ENCODE measurements around the gene GGPS1. TPM values are rescaled to one million over a fixed set of nuclear protein-coding genes. Genes with fewer than 3 reads are reported as not detected.

GGPS1 gene
- total and polyA plus RNA-seq, 4 donors: 18.9 to 29.0 (median 24.4) TPM

GRCh38 chr1:235315173-235315572 lies 13.2 kb upstream of the GGPS1 start:
- Histone ChIP-seq H3K27me3 (ENCODE audit: control insufficient read depth in 1 of 2, insufficient read depth in 2 of 2, low read length in 1 of 2) (no peaks in the 10 kb centered on the region), H3K9me3 (ENCODE audit: control insufficient read depth, low read length) (no peaks in the 10 kb centered on the region), H3K36me3 (ENCODE audit: control insufficient read depth in 1 of 2, insufficient read depth in 2 of 2, low read length in 1 of 2) (no peaks in the 10 kb centered on the region), H3K27ac (ENCODE audit: low read depth in 1 of 2, low read length in 2 of 2) (no peak overlapping the region), H3K4me1 (ENCODE audit: control insufficient read depth in 1 of 2, insufficient read depth in 2 of 2, low read length in 2 of 2) (peaks cover 0 to 3% of the 10 kb centered on the region in 2 donors), H3K4me3 (ENCODE audit: low read length in 2 of 2) (no peak overlapping the region)
- 93 to 96% methylated on average over 5 of the region's 5 CpGs for WGBS, 2 donors
- DNase-seq (no peak), ATAC-seq (ENCODE audit: low FRiP score) (no peak)
- intact Hi-C loops (cut with DNase I): no loop called here

- H3K36me3 ChIP-seq (ENCODE audit: control insufficient read depth in 1 of 2, insufficient read depth in 2 of 2, low read length in 1 of 2): no peaks in the 10 kb centered on the region
- peaks cover 0 to 5% of the 10 kb centered on the region in 2 donors for H3K4me1 ChIP-seq (ENCODE audit: control insufficient read depth in 1 of 2, insufficient read depth in 2 of 2, low read length in 2 of 2)
- WGBS, 2 donors: 95 to 96% methylated on average over 4 of the region's 4 CpGs
- ATAC-seq (ENCODE audit: low FRiP score) (no peak), DNase-seq (no peak)
- no peaks in the 10 kb centered on the region for H3K9me3 ChIP-seq (ENCODE audit: control insufficient read depth, low read length)
- H3K4me3 ChIP-seq (ENCODE audit: low read length in 2 of 2): no peak overlapping the region
- H3K27ac ChIP-seq (ENCODE audit: low read depth in 1 of 2, low read length in 2 of 2): no peak overlapping the region
- no peaks in the 10 kb centered on the region for H3K27me3 ChIP-seq (ENCODE audit: control insufficient read depth in 1 of 2, insufficient read depth in 2 of 2, low read length in 1 of 2)
- intact Hi-C loops (cut with DNase I): no loop called here
Measured at GRCh38 chr1:235315735-235316134, 12.6 kb upstream of the GGPS1 start.

GRCh38 chr1:235317168-235317567 lies 11.2 kb upstream of the GGPS1 start:
- H3K9me3 ChIP-seq (ENCODE audit: control insufficient read depth, low read length): no peaks in the 10 kb centered on the region
- WGBS, 2 donors: 16 to 26% methylated on average over 1 of the region's 1 CpG
- H3K4me1 ChIP-seq (ENCODE audit: control insufficient read depth in 1 of 2, insufficient read depth in 2 of 2, low read length in 2 of 2): peaks cover 0 to 5% of the 10 kb centered on the region in 2 donors
- DNase-seq (no peak), ATAC-seq (ENCODE audit: low FRiP score) (no peak)
- H3K27ac ChIP-seq (ENCODE audit: low read depth in 1 of 2, low read length in 2 of 2): no peak overlapping the region
- intact Hi-C loops (cut with DNase I): no loop called here
- H3K27me3 ChIP-seq (ENCODE audit: control insufficient read depth in 1 of 2, insufficient read depth in 2 of 2, low read length in 1 of 2): no peaks in the 10 kb centered on the region
- no peaks in the 10 kb centered on the region for H3K36me3 ChIP-seq (ENCODE audit: control insufficient read depth in 1 of 2, insufficient read depth in 2 of 2, low read length in 1 of 2)
- H3K4me3 ChIP-seq (ENCODE audit: low read length in 2 of 2): no peak overlapping the region

GRCh38 chr1:235319255-235319654 lies 9.1 kb upstream of the GGPS1 start:
- ATAC-seq (ENCODE audit: low FRiP score) (no peak), DNase-seq (no peak)
- Histone ChIP-seq H3K36me3 (ENCODE audit: control insufficient read depth in 1 of 2, insufficient read depth in 2 of 2, low read length in 1 of 2) (no peaks in the 10 kb centered on the region), H3K9me3 (ENCODE audit: control insufficient read depth, low read length) (no peaks in the 10 kb centered on the region), H3K27ac (ENCODE audit: low read depth in 1 of 2, low read length in 2 of 2) (no peak overlapping the region), H3K4me1 (ENCODE audit: control insufficient read depth in 1 of 2, insufficient read depth in 2 of 2, low read length in 2 of 2) (peaks cover 0 to 5% of the 10 kb centered on the region in 2 donors), H3K27me3 (ENCODE audit: control insufficient read depth in 1 of 2, insufficient read depth in 2 of 2, low read length in 1 of 2) (no peaks in the 10 kb centered on the region), H3K4me3 (ENCODE audit: low read length in 2 of 2) (no peak overlapping the region)
- intact Hi-C loops (cut with DNase I): no loop called here
- 93 to 96% methylated on average over 2 of the region's 2 CpGs for WGBS, 2 donors

DNA sequence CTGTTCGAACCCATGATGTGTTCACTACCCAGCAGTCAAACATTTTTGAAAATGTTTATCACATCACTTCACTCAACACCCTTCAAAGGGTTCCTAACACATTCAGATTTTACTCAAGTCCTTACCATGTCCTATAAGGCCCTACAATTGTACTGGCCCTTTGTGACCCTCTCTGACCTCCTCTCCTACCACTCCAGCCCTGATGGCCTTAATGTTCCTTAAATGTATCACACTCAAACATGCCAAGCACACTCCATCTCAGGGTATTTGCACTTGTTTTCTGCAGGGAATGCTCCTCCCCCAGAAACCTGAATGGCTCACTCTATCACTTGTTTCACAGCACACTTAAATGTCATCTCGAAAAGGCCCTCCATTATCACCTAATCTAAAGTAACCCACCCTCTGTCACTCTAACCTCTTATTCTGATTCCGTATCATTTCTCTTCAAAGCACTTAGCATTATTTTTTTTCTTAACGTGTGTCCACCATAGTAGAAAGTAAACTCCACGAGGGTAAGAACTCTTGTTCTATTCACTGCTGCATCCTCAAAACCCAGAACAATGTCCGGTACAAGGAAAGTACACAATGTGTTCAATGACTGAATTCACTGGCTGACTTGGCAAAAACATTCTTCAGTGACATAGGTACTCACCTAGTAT lies 7.7 kb upstream of the GGPS1 start:
- H3K27ac ChIP-seq (ENCODE audit: low read depth in 1 of 2, low read length in 2 of 2): no peak overlapping the region
- no peaks in the 10 kb centered on the region for H3K27me3 ChIP-seq (ENCODE audit: control insufficient read depth in 1 of 2, insufficient read depth in 2 of 2, low read length in 1 of 2)
- H3K4me3 ChIP-seq (ENCODE audit: low read length in 2 of 2): no peak overlapping the region
- H3K9me3 ChIP-seq (ENCODE audit: control insufficient read depth, low read length): no peaks in the 10 kb centered on the region
- intact Hi-C loops (cut with DNase I): loop anchor here in 1 of 2 donors (10.0 kb wide), 1 partner anchor 184 kb away; the partner anchor contains the start of gene B3GALNT2
- ATAC-seq (ENCODE audit: low FRiP score) (no peak), DNase-seq (no peak)
- H3K36me3 ChIP-seq (ENCODE audit: control insufficient read depth in 1 of 2, insufficient read depth in 2 of 2, low read length in 1 of 2): no peaks in the 10 kb centered on the region
- peaks cover 0 to 5% of the 10 kb centered on the region in 2 donors for H3K4me1 ChIP-seq (ENCODE audit: control insufficient read depth in 1 of 2, insufficient read depth in 2 of 2, low read length in 2 of 2)
- WGBS, 2 donors: 79 to 84% methylated on average over 6 of the region's 6 CpGs

GRCh38 chr1:235324296-235324695 lies 4.1 kb upstream of the GGPS1 start:
- DNase-seq: no peak
- peaks cover 0 to 2% of the 10 kb centered on the region in 2 donors for H3K4me1 ChIP-seq (ENCODE audit: control insufficient read depth in 1 of 2, insufficient read depth in 2 of 2, low read length in 2 of 2)
- no peak for ATAC-seq (ENCODE audit: low FRiP score)
- no peak overlapping the region for H3K4me3 ChIP-seq (ENCODE audit: low read length in 2 of 2)
- no peaks in the 10 kb centered on the region for H3K27me3 ChIP-seq (ENCODE audit: control insufficient read depth in 1 of 2, insufficient read depth in 2 of 2, low read length in 1 of 2)
- no peak overlapping the region for H3K27ac ChIP-seq (ENCODE audit: low read depth in 1 of 2, low read length in 2 of 2)
- H3K36me3 ChIP-seq (ENCODE audit: control insufficient read depth in 1 of 2, insufficient read depth in 2 of 2, low read length in 1 of 2): no peaks in the 10 kb centered on the region
- 89% methylated on average over 5 of the region's 5 CpGs for WGBS, 2 donors
- intact Hi-C loops (cut with DNase I): loop anchor here in 1 of 2 donors (10.0 kb wide), 1 partner anchor 181 kb away; the partner anchor contains the start of gene B3GALNT2
- no peaks in the 10 kb centered on the region for H3K9me3 ChIP-seq (ENCODE audit: control insufficient read depth, low read length)

DNA sequence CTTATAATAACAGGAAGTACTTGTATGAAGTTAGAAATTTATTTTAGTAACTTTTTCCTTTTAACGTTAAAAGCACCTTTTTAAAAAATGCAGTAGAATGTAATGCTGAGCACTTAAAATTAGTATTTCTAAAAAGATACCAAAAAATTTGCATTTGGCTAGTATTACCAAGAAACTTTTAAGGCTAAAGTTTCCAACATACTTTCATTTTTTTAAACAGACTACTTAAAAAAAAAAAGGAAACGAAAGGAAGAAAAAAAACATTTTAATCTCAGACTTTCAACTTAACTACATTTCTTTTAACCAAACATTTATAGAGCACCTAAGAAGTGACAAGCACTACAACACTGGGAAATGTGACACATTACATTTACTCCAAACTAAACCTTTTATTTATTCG lies 3.2 kb upstream of the GGPS1 start:
- ATAC-seq (ENCODE audit: low FRiP score): no peak
- Histone ChIP-seq H3K27me3 (ENCODE audit: control insufficient read depth in 1 of 2, insufficient read depth in 2 of 2, low read length in 1 of 2) (no peaks in the 10 kb centered on the region), H3K36me3 (ENCODE audit: control insufficient read depth in 1 of 2, insufficient read depth in 2 of 2, low read length in 1 of 2) (no peaks in the 10 kb centered on the region), H3K4me1 (ENCODE audit: control insufficient read depth in 1 of 2, insufficient read depth in 2 of 2, low read length in 2 of 2) (peaks cover 0 to 2% of the 10 kb centered on the region in 2 donors), H3K4me3 (ENCODE audit: low read length in 2 of 2) (no peak overlapping the region), H3K27ac (ENCODE audit: low read depth in 1 of 2, low read length in 2 of 2) (no peak overlapping the region), H3K9me3 (ENCODE audit: control insufficient read depth, low read length) (no peaks in the 10 kb centered on the region)
- no peak for DNase-seq
- intact Hi-C loops (cut with DNase I): loop anchor here (5.0 to 10.0 kb wide), 3 partner anchors 68 to 180 kb away; partner anchors contain the start of gene B3GALNT2 (in 1 of the 2)
- WGBS, 2 donors: 6% methylated on average over 3 of the region's 3 CpGs

DNA sequence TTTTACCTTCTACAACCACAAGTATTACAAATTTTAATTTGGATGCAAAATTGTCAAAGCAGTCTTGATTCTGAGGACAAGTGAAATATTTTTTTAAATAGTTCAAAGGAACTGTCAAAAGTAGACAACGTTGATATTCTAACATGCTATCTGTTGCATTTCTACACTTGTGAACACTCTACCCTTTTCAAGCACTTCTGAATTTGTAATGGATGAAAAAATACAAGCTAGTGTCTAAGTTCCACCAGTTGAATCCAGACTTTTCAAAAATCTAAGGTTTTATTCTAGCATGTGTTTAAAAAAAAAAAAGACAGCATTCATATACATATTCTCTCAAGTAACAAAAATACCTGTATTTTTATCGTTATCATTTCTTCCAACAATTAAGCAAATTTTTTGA lies 2.5 kb upstream of the GGPS1 start:
- no peaks in the 10 kb centered on the region for H3K4me1 ChIP-seq (ENCODE audit: control insufficient read depth in 1 of 2, insufficient read depth in 2 of 2, low read length in 2 of 2)
- H3K27me3 ChIP-seq (ENCODE audit: control insufficient read depth in 1 of 2, insufficient read depth in 2 of 2, low read length in 1 of 2): no peaks in the 10 kb centered on the region
- 21 to 25% methylated on average over 2 of the region's 2 CpGs for whole genome bisulfite sequencing, 2 donors
- no peak overlapping the region for H3K4me3 ChIP-seq (ENCODE audit: low read length in 2 of 2)
- intact Hi-C loops (cut with DNase I): loop anchor here (5.0 to 10.0 kb wide), 3 partner anchors 69 to 179 kb away; partner anchors contain the start of gene B3GALNT2 (in 1 of the 2)
- H3K36me3 ChIP-seq (ENCODE audit: control insufficient read depth in 1 of 2, insufficient read depth in 2 of 2, low read length in 1 of 2): no peaks in the 10 kb centered on the region
- no peaks in the 10 kb centered on the region for H3K9me3 ChIP-seq (ENCODE audit: control insufficient read depth, low read length)
- H3K27ac ChIP-seq (ENCODE audit: low read depth in 1 of 2, low read length in 2 of 2): no peak overlapping the region
- no peak for DNase-seq
- no peak for ATAC-seq (ENCODE audit: low FRiP score)

Measured in aorta (tissue), 5 donors.